HG03039 (cell line): ENCODE results near the gene PPP1R3D.
"Not testable (repeated sequence)": the region's sequence is repeated elsewhere in the genome, so short reads cannot be mapped to it uniquely, and the experiment has no call there.

Experiments used
- ATAC-seq: cut with Tn5 transposase; IDR thresholded peaks from one replicate; pipeline ENCODE4 v1.9.1; 2021; ENCODE audit warnings: mild to moderate bottlenecking, moderate library complexity; ENCODE audit not compliant: unreplicated experiment

Gene PPP1R3D

GRCh38 chr20:59940129-59940955, at the start of gene PPP1R3D, which contains the start of gene FAM217B:
TSS of gene PPP1R3D (minus strand) at chr20:59940305. CDS start at chr20:59939931, 374 bp downstream.
TSS of gene FAM217B (plus strand) at chr20:59940389. CDS start at chr20:59943944, 3,555 bp downstream.
- ATAC-seq: peak; percentile 89

GRCh38 chr20:59988141-59988540, 48.0 kb upstream of the PPP1R3D start:
- ATAC-seq: no peak

DNA sequence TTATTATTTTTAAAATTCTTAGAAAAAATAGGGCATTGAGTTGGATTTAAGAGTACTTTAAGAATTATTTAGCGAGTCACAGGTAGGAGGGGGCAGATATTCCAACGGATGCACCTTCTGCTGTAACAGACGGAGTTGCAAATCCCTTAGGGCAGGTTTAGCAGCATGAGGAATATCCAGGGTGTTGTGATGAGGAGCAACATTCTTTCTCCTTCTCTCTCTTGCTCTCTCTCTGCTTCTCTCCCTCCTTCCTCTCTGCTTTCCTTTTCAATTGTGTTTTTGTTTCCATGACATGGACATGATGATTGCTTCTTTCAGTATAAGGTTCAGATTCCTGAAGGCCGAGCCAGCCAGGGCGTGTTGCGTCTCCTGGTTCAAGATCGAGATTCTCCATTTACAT, 47.0 kb upstream of the PPP1R3D start:
- ATAC-seq: no peak

DNA sequence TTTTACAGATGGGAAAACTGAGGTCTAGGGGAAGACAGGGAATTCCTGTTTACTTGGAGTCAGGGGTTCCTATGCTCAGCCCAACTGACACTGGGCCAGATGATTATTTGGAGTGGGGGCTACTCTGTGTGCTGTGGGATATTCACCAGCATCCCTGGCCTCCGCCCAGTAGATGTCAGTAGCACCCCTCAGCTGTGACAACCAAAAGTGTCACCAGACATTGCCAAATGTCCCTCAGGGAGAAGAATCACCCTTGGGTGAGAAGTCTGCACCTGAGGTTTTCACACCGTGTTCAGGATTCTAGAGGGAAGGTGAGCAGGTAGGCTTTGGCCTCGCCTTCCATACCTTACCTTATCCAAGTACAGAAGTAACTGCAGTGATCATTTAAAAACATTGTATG, 45.8 kb upstream of the PPP1R3D start:
- ATAC-seq: no peak

DNA sequence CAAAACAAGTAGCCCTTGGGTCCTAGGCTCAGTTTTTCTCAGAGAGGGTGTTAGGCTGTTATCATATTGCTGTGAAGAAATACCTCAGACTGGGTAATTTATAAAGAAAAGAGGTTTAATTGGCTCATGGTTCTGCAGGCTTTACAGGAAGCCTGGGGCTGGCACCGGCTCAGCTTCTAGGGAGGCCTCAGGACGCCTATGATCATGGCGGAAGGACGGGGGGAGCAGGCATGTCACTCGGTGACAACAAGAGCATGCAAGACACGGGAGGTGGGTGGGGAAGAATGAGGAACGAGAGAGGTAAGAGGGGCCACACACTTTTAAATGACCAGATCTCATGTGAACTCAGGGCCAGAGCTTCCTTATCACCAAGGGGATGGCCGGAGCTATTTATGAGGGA, 45.1 kb upstream of the PPP1R3D start:
- ATAC-seq: no peak

DNA sequence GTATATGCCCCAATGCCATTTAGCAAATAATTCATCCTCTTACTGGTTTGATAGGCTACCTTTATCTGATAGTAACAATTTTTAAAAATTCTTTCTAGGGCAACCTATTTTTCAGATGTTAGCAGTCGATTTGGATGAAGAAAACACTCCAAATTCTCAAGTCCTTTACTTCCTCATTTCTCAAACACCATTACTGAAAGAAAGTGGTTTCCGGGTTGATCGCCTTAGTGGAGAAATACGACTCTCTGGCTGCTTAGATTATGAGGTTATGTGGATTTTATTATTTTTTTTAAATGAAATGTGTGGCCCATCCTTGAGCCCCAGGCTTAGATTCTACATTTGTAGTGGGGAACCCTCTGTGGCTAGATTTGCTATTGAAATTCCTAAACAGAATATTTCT, 44.4 kb upstream of the PPP1R3D start:
- ATAC-seq: no peak

GRCh38 chr20:59983076-59983475, 43.0 kb upstream of the PPP1R3D start:
- ATAC-seq: no peak

GRCh38 chr20:59977086-59977485, 37.0 kb upstream of the PPP1R3D start:
- ATAC-seq: no peak

DNA sequence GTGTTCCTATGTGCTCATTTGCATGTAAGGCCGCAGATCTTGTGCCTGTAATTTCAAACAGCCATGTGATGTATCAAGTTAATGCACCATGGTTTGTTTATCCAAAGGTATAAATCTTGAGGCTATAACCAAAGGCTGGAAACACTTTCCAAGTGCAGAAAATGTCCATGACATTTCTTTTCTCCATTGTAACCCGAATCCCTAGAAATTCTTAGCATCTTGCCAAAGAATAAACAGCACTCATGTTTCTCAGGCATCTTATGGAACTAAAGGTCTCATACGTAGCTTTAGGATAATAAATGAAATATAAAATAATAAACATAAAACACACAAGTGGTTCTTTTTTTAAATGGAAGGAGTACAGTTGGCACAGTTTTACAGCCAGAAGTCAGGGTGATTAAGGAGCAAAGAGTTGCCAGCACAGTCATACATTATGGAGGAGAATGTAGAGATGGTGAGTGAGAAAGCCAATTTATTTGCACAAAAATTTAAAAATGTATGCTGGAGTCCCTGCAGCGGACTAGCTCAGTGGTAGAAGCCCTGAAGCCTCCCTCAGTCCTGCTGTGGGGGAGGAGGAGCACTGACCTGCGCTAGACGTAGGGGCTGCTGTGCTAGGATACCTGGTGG, 36.2 kb upstream of the PPP1R3D start:
- ATAC-seq: no peak

DNA sequence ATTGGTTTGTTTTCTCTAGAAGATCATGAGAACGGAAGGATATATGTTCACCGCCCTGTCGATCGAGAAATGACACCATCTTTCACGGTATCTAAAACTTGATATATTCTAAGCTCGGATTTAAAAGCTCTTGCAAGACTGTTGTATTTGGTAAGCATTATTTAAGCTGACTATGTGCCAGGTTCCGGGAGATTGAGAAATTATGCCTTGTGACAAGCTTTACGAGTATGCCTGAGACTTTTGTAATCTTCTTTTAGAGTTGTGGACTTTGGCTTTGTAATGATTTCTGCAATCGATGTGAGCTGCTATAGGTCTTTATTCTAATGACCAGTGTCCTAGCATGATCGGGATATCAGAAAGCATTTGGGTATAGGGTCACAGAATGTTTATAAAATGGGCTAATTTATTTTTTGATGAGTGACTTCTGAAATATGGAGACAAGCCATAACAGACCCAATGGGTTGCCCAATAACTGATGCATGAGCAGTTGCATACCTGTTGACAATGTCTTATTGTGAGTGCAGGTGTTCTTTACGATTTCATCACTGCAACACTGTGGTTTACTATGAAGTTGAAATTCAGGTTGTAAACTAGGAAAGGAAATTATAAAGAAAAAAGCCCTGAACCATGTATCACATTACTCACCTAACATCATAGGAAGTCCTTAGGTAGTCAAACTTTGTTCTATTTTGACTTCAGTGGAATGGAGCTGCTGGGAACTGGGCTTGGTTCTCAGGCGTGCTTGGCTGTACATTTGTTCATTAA, 32.1 kb upstream of the PPP1R3D start:
- ATAC-seq: no peak

DNA sequence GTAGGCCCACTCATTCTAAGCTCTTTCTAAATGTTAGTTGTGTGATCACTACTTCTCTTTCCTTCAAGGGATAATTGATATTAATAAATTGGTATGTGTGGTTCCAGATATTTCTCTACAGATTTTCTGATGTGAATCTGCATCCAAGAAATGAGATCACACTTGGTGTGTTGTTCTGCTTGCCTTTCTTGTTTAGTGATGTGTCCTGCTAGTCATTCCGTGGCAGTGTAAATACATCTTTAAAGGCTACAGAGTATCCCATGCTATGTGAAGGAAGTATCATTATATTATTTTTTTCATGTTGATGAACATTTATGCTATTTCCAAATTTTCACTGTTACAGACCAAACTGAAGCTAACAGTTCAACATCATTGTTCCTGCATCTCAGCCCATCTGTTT, 31.3 kb upstream of the PPP1R3D start:
- no peak for ATAC-seq

DNA sequence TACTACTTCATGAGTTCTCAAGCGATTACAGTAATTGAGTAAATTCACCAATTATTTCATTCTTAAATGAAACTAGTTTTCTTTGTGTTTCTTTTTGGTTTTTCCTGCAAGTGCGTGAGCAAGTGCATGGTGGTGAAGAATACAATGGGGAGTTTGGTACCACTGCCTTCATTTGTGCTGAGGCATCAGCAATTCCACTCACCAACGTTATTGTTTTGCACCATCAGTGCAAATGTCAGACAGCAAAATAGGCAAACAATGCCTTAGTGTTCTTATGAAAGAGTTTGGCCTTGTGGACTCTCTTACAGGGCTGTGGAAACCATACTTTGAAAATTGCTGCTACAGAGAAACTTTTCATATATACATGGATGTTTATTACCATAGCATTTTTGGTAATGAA, 26.3 kb upstream of the PPP1R3D start:
- no peak for ATAC-seq

- ATAC-seq: no peak
Observed at GRCh38 chr20:59962155-59962554, 22.1 kb upstream of the PPP1R3D start.

GRCh38 chr20:59961423-59961822, 21.3 kb upstream of the PPP1R3D start:
- ATAC-seq: no peak

DNA sequence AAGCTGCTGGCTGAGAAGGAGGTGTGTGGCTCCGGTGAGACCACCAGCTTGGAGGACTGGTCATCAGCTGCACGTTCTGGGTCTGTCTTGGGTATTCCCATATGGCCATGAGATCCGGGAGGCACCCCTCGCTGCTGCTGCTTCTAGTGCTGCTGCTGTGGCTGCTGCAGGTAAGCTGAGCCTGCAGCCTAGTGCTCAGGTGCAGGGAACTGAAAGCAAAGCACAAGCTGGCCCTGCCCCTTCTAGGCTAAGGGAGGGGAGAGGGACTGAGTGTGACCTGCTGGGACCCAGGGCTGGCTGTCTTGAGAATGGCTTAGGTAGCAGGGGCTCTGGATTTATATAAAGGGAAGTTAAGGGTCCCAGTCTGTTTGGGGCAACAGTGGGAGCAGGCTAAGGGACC, 18.5 kb upstream of the PPP1R3D start:
- no peak for ATAC-seq

DNA sequence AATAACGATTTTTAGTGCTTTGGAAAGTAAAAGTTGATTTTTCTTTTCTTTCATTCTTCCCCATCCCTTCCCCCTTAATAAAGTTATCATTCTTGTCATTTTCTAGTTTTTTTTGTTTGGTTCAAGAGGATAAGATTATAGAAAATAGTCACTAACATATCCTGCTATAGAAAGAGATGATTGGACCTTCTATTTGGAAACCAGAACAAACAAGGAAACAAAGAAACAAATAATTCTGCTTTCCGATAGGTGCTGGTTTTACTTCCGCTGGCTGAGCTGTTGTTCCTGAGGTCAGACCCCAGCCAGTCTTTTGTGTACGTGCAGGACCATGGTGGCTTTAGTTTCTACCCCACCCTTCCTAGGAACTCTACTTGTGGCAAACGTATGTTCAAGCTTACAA, 18.0 kb upstream of the PPP1R3D start, which contains the start of gene CDH26:
Gene CDH26, plus strand, starts transcription at position 301 of the 400 bp plus-strand sequence. CDS start 304 bp downstream, outside the sequence.
- no peak for ATAC-seq

DNA sequence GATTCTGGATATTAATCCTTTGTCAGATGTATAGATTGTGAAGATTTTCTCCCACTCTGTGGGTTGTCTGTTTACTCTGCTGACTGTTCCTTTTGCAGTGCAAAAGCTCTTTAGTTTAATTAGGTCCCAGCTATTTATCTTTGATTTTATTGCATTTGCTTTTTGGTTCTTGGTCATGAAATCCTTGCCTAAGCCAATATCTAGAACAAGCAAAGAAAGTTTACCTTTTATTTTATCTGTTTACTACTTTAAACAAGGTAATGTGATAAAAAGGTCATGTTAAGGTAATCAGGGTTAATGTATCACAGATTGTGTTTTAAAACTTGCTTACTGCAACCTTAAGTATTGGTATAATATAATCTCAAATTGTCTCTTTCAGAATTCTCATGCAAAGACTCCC, 17.5 kb upstream of the PPP1R3D start:
- ATAC-seq: not testable (repeated sequence)

- no peak for ATAC-seq
Observed at GRCh38 chr20:59955131-59955796, 15.2 kb upstream of the PPP1R3D start.

- ATAC-seq: no peak
Observed at GRCh38 chr20:59954718-59955117, 14.6 kb upstream of the PPP1R3D start.

DNA sequence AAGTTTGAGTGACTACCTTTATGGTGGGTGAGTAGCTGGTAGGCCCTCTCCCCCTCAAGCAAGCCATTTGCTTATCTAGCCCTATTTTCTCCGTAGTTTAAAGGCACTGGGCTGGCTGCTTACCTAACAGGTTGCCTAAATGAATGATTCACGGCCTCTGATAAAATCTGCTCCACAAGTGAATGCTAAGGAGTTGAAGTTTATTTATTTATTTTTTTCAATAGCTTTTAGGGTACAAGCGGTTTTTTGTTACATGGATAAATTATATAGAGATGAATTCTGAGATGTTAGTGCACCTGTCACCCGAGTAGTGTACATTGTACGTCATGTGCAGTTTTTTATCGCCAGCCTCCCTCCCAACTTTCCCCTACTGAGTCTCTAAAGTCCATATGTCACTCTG, 9.8 kb upstream of the PPP1R3D start:
- no peak for ATAC-seq
